PC-3 (cell line): ENCODE results near the gene TCF3.

Source experiments
- EZH2 ChIP-seq: fragments of 300-600 bp; sonication (generic); IDR thresholded peaks from one replicate; pipeline ENCODE4 v1.6.1; 2017; ENCODE audit warnings: antibody characterized with exemption, mild to moderate bottlenecking, low read length; ENCODE audit not compliant: unreplicated experiment
- EZH2phosphoT487 ChIP-seq: fragments of 300-600 bp; sonication (generic); IDR thresholded peaks from 2 replicates; pipeline ENCODE4 v1.6.1; 2018; ENCODE audit warnings: mild to moderate bottlenecking, antibody characterized with exemption, low read length, borderline replicate concordance
- TF ChIP-seq, protein P1 (sequence below): fragments of 300-600 bp; sonication (generic); conservative IDR thresholded peaks from 2 replicates; pipeline ENCODE4 v1.5.1; 2017; ENCODE audit warnings: antibody characterized with exemption, low read depth, mild to moderate bottlenecking, low read length

DNA sequence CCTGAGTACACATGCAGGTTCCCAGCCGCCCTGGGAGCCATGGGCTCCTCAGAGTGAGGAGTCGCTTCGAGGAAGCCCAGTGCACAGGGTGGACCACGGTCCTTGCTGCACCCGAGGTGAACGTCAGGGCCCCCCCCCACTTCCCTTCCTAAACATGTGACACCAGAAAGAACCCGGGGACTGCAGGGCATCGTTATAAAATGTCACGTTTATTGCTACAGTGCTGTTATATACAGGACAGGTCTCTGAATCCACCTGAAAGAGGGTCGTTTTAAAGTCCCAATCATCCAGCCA lies 43.4 kb downstream of the TCF3 start:
- TF ChIP-seq, protein P1, sequence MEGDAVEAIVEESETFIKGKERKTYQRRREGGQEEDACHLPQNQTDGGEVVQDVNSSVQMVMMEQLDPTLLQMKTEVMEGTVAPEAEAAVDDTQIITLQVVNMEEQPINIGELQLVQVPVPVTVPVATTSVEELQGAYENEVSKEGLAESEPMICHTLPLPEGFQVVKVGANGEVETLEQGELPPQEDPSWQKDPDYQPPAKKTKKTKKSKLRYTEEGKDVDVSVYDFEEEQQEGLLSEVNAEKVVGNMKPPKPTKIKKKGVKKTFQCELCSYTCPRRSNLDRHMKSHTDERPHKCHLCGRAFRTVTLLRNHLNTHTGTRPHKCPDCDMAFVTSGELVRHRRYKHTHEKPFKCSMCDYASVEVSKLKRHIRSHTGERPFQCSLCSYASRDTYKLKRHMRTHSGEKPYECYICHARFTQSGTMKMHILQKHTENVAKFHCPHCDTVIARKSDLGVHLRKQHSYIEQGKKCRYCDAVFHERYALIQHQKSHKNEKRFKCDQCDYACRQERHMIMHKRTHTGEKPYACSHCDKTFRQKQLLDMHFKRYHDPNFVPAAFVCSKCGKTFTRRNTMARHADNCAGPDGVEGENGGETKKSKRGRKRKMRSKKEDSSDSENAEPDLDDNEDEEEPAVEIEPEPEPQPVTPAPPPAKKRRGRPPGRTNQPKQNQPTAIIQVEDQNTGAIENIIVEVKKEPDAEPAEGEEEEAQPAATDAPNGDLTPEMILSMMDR, result no peak
- no peak for TF ChIP-seq EZH2phosphoT487
- TF ChIP-seq EZH2, result no peak
